ENCODE results near the gene GPRC5D.
A peak's percentile ranks its signal among the peaks of the same experiment; 100 is the strongest.

The GPRC5D gene

GRCh38 chr12:12900786-12901157 lies 51.2 kb downstream of the GPRC5D start:
- H3K4me3 ChIP-seq (ENCODE audit: control insufficient read depth, low read depth, low read length), result no peak overlapping the region
- TF ChIP-seq, protein P1, sequence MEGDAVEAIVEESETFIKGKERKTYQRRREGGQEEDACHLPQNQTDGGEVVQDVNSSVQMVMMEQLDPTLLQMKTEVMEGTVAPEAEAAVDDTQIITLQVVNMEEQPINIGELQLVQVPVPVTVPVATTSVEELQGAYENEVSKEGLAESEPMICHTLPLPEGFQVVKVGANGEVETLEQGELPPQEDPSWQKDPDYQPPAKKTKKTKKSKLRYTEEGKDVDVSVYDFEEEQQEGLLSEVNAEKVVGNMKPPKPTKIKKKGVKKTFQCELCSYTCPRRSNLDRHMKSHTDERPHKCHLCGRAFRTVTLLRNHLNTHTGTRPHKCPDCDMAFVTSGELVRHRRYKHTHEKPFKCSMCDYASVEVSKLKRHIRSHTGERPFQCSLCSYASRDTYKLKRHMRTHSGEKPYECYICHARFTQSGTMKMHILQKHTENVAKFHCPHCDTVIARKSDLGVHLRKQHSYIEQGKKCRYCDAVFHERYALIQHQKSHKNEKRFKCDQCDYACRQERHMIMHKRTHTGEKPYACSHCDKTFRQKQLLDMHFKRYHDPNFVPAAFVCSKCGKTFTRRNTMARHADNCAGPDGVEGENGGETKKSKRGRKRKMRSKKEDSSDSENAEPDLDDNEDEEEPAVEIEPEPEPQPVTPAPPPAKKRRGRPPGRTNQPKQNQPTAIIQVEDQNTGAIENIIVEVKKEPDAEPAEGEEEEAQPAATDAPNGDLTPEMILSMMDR (IDR thresholded peaks at IDR 0.05; ENCODE audit: control insufficient read depth, insufficient read depth, low read depth, low read length, missing control alignments), result no peak
- DNase-seq (ENCODE audit: low read depth), result no peak

- DNase-seq (ENCODE audit: low read depth), result peak; percentile 82
- TF ChIP-seq, protein P1 (IDR thresholded peaks at IDR 0.05; ENCODE audit: control insufficient read depth, insufficient read depth, low read depth, low read length, missing control alignments), result no peak
- H3K4me3 ChIP-seq (ENCODE audit: control insufficient read depth, low read depth, low read length), result no peak overlapping the region
These were observed 52.2 kb downstream of the GPRC5D start for GRCh38 chr12:12899530-12900380.

DNA sequence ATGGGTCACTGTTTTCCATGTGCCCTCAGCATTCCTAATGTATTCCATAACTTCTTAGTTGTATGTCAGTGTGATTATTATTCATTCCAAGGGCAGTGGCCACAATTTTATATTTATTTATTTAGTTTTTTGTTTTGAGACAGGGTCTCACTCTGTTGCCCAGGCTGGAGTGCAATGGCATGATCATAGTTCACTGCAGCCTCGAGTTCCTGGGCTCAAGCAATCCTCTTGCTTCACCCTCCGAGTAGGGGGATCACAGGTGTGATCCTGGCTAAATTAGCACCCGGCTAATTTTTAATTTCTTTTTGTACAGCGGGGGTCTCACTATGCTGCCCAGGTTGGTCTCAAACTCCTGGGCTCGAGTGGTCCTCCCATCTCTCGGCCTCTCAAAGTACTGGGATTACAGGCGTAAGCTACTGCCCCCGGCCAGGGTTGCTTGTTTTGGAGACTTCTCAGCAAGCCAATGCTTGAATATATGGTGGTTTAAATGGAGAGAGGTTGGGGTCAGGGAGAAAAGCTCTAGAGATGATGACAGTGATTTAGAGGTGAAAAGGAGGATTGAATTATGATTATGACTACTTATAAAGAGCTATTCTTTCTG lies 53.0 kb downstream of the GPRC5D start:
- no peak for DNase-seq (ENCODE audit: low read depth)
- TF ChIP-seq, protein P1 (IDR thresholded peaks at IDR 0.05; ENCODE audit: control insufficient read depth, insufficient read depth, low read depth, low read length, missing control alignments), result no peak
- no peak overlapping the region for H3K4me3 ChIP-seq (ENCODE audit: control insufficient read depth, low read depth, low read length)

DNA sequence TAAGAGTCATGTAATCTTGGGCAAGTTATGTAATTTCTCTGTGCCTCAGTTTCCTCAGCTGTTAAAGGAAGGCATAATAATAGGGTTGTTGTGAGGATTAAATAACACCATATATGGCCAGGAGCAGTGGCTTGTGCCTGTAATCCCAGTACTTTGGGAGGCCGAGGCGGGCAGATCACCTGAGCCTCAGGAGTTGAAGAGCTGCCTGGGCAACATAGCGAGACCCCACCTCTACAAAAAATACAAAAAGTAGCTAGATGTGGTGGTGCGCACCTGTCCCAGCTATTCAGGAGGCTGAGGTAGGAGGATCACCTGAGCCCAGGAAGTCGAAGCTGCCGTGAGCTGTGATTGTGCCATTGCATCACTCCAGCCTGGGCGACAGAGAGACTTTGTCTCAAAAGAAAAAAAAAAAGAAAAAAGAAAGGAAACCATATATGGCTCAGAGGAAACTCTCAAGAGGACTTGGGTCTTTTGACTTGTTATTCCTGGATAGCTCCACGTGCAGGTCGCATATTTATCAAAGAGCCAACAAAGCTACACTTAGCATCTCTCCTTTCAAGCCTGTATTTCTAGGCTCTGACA lies 53.7 kb downstream of the GPRC5D start:
- DNase-seq (ENCODE audit: low read depth), result no peak
- no peak overlapping the region for H3K4me3 ChIP-seq (ENCODE audit: control insufficient read depth, low read depth, low read length)

DNA sequence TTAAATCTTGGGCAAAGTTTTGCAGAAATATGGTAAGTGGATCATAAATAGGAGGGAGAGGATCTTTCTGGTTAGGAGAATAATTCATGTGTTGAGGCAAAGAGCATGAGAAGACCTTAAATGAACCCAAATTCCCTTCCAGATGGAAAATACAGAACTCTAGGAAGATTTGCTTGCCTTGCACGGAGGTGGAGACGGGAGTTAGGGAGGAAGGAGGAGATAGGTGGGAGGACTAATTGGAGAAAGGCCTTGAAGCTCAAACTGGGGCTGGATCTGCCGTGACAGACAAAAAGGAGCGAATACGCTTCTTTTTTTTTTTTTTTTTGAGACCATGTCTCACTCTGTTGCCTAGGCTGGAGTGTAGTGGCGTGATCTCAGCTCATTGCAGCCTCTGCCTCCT lies 54.7 kb downstream of the GPRC5D start:
- H3K4me3 ChIP-seq (ENCODE audit: control insufficient read depth, low read depth, low read length), result no peak overlapping the region
- TF ChIP-seq, protein P1 (IDR thresholded peaks at IDR 0.05; ENCODE audit: control insufficient read depth, insufficient read depth, low read depth, low read length, missing control alignments), result no peak
- no peak for DNase-seq (ENCODE audit: low read depth)

More for the DNA sequence above, 53.7 kb downstream of the GPRC5D start:
- TF ChIP-seq, protein P1 (IDR thresholded peaks at IDR 0.05; ENCODE audit: control insufficient read depth, insufficient read depth, low read depth, low read length, missing control alignments), result no peak

DNA sequence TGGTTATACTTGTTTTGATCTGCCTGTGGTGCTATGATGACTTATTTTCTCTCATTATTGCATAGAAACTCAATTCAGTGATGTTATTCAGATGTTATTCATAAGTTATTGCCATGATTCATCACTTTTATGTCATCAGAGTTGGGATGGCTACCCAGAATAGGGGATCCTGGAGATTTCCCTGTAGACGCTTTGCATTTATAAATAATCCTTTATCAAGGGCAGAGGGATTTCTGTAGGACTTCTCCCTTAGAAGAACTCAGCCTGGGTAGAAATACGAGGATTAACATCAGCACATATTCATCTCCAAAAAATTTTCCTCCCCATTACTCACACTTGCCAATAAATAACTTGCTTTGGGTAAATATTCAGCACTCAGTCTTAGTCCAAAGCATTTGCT lies 55.7 kb downstream of the GPRC5D start:
- H3K4me3 ChIP-seq (ENCODE audit: control insufficient read depth, low read depth, low read length), result no peak overlapping the region
- TF ChIP-seq, protein P1 (IDR thresholded peaks at IDR 0.05; ENCODE audit: control insufficient read depth, insufficient read depth, low read depth, low read length, missing control alignments), result no peak
- DNase-seq (ENCODE audit: low read depth), result peak; percentile 74

Data from AG09309 (cell line).